Left cardiac atrium (tissue), 4 donors: Measurements from ENCODE around the gene UBXN6. TPM values are rescaled to one million over a fixed set of nuclear protein-coding genes. Genes with fewer than 3 reads are reported as not detected.
A peak's percentile ranks its signal among the peaks of the same experiment; 100 is the strongest.

Experiments used
- ATAC-seq, 2 donors: fragments of 200-7000 bp; cut with Tn5 transposase; one replicate each; pipeline ENCODE4 v1.9.1; 2020; ENCODE audit warnings: mild to moderate bottlenecking in 2 of 2, moderate library complexity in 2 of 2
- DNase-seq: peaks from one replicate; pipeline ENCODE4 v3.0.0-alpha.2; 2020
- intact Hi-C, 2 donors: fragments of 100-400 bp; cut with DNase I; formaldehyde crosslinking; loops; one replicate each; pipeline versions ENCODE4 v1.14.1 to v1.15.1; 2022 to 2023
- total RNA-seq, 2 donors: library from RNA; stranded (reverse); fragmentation: NEBNext Ultra II Directional; extraction: Animal tissue kit (Norgen Biotek cat#: 25700); gene quantifications; one replicate each; pipeline ENCODE4 v1.2.1, GENCODE V29; 2021
- donor health status: DM: no; HTN: yes; CAD: no.
- donor health status: DM: no; HTN: yes; CAD: no; lungs with severe emphysema.
- donor health status: DM: yes; HTN: yes; CAD: no.
- donor health status: Dilated cardiomyopathy.

Gene UBXN6
- total RNA-seq, 2 donors from 2014 or later: 96.9 to 101 TPM

DNA sequence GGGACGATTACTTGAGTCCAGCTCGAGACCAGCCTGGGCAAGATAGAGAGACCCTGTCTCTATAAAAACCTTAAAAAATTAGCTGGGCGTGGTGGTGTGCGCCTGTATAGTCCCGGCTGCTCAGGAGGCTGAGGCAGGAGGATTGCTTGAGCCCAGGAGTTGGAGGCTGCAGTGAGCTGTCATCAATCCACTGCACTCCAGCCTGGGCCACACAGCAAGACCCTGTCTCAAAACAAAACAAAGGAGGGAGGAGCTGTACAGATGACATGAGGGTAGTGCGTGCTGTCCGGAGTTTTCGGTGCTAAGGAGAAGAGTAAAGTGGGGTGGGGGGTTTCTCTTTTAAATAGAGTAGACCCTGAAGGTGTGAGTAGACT is 37.1 kb upstream of the UBXN6 start:
- ATAC-seq (no peak), DNase-seq (no peak)
- intact Hi-C loops: no loop called here

DNA sequence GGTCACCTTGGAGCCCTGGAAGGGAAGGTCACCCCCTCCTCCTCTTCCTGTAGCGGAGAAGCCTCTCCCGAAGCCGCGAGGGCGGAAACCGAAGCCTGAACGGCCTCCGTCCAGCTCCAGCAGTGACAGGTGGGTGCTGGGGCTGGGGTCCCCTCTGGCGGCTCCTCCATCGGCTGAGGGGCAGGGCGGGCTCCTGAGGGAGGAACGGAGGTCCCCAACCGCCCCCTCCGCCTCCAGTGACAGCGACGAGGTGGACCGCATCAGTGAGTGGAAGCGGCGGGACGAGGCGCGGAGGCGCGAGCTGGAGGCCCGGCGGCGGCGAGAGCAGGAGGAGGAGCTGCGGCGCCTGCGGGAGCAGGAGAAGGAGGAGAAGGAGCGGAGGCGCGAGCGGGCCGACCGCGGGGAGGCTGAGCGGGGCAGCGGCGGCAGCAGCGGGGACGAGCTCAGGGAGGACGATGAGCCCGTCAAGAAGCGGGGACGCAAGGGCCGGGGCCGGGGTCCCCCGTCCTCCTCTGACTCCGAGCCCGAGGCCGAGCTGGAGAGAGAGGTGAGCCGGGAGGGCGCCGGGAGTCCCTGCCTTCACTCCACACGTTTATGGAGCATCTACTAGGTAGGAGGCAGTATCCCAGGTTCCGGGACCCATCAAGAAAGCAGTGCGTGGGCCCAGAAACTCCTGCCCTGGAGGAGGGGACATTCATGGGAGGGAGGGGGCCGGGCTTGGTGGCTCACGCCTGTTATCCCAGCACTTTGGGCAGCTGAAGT is 36.5 kb upstream of the UBXN6 start:
- intact Hi-C loops: no loop called here

DNA sequence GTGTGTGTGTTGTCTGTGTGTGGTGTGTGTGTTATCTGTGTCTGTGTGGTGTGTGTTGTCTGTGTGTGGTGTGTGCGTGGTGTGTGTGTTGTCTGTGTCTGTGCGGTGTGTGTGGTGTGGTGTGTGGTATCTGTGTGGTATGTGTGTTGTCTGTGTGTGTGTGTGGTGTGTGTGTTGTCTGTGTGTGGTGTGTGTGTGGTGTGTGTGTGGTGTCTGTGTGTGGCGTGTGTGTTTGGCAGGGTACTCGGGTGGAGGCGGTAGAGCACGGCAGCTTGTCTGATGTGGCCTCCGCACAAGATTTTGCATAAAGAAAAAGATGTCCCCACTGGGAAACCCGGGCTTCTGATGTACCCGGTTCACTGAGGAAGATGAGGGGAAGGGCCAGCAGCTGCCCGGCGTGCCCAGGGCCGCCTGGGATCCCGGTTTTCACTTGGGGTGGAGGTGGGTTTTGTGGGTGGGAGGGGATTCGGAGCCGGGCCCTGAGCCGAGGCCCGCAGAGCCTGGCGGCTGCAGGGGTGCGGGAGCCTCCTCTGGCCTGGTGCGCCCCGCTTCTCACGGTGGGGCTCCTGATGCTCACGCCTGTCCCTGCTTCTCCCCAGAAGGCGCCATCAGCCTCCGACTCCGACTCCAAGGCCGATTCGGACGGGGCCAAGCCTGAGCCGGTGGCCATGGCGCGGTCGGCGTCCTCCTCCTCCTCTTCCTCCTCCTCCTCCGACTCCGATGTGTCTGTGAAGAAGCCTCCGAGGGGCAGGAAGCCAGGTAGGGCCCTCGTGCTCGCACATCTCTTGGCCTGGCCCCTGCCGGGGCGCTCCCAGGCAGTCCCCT is 35.7 kb upstream of the UBXN6 start:
- intact Hi-C loops: no loop called here
- no peak for ATAC-seq
- DNase-seq: no peak

More for the DNA sequence above, 36.5 kb upstream of the UBXN6 start:
- no peak for ATAC-seq
- no peak for DNase-seq

DNA sequence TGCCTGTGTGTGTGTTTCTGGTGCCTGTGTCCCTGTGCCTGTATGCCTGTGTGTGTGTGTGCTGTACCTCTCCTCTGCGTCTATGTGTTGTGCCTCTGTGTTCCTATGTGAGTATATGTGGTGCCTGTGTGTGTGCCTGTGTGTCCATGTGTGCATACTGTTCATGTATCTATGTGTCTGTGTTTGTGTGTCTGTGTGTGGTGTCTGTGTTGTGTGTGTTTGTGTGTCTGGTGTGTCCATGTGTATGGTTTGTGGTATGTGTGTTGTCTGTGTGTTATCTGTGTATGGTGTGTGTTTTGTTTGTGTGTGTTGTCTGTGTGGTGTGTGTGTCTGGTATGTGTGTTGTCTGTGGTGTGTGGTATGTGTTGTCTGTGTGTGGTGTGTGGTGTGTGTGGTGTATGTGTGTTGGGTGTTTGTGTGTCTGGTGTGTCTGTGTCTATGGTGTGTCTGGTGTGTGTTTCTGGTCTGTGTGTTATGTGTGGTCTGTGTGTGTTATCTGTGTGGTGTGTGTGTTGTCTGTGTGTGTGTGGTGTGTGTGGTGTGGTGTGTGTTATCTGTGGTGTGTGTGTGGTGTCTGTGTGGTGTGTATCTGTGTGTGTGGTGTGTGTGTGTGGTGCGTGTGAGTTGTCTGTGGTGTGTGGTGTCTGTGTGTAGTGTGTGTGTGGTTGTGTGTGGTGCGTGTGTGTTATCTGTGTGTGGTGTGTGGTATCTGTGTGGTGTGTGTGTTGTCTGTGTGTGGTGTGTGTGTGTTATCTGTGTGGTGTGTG is 34.9 kb upstream of the UBXN6 start:
- intact Hi-C loops: no loop called here
- ATAC-seq (no peak), DNase-seq (no peak)

DNA sequence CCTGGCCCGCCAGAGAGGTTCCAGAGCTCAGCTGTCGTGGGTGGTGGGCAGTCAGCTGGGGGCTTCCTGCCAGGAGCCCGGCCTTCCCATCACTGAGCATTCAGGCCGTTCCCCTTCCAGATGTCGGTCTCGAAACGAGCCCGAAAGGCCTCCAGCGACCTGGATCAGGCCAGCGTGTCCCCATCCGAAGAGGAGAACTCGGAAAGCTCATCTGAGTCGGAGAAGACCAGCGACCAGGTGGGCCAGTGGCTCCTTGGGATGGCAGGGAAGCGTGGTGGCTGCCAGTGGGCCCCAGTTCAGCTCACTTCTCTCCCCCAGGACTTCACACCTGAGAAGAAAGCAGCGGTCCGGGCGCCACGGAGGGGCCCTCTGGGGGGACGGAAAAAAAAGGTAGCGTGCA is 33.9 kb upstream of the UBXN6 start:
- intact Hi-C loops: no loop called here
- no peak for DNase-seq
- ATAC-seq: no peak

DNA sequence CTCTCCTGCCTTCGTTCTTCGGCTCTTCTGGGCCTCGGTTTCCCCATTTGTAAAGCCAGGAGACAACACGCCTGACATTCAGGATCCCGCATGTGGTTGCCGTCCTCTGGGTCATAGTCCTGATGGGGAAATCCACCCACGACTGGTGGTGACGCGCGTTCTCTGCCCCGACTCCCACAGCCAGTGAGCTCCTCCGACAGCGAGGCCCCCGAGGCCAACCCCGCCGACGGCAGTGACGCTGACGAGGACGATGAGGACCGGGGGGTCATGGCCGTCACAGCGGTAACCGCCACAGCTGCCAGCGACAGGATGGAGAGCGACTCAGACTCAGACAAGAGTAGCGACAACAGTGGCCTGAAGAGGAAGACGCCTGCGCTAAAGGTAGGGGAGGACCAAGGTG is 30.9 kb upstream of the UBXN6 start:
- intact Hi-C loops: no loop called here
- no peak for ATAC-seq
- DNase-seq: no peak

DNA sequence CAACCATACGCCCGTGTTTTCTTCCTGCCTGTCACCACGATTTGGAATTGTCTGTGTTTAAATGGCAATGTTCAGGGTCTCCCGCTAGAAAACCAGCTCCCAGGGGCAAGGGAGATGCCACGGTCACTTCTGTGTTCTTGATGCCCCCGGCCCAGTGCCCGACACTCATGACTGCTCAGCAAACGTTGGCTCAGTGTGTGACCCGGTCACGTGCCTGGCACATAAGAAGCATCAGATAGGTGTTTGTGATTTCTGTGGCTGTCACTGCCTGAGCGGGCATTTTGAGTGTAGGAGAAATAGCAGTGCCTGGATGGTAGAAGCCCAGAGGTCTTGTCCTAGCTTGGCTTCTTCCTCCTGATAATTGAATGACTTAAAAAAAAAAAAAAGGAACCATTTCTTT is 30.0 kb upstream of the UBXN6 start:
- DNase-seq: no peak
- intact Hi-C loops: no loop called here
- peak; percentile 66 to 69 for ATAC-seq

DNA sequence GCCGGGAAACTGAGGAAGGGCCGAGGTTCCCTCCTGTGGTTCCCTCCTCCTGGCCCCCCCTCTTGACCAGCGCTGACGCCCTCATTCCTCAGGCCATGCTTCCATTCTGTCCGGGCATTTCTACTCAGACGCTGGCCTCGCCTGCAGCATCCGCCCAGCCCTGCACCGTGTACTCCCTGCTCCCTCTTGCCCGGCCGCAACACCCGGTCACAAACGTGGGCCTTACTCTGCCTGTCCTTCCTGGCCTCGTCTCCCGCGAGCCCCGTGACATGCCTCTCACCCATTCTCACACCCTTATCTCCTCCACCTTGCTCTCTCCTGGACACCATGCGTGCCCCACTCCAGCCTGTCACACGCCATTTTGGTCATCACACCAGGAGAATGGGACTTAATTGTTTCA is 25.8 kb upstream of the UBXN6 start:
- DNase-seq: no peak
- intact Hi-C loops: no loop called here
- no peak for ATAC-seq

DNA sequence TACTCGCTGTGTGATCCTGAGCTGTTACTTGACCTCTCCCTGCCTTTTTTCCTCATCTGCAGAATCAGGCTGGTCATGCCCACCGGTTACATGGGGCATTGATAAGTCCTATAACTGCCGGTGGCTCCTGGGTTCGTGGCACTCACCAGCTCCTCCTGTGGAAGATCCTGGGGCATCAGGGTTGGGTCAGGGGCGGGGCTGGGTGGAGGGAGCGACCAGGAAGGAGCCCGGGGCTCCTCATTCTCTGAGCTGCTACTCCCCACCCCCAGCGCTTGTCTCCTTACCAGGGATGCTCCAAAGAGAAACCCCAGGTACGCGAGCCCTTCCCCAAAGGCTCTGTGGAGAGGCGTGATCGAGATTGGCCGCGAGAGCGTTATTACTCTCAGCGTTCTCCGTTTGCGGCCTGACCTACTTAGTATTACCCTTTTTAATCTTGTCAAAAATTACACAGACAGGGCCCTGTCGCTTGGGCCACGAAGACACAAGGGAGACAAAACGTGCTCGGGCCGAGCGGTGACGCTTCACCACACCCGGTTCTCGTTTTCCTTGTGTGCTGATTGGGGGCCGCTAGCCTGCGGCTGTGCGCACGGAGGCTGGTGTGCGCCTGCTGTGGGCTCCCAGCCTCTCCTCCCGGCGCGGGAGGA is 25.2 kb upstream of the UBXN6 start:
- ATAC-seq (no peak), DNase-seq (no peak)
- intact Hi-C loops: no loop called here

DNA sequence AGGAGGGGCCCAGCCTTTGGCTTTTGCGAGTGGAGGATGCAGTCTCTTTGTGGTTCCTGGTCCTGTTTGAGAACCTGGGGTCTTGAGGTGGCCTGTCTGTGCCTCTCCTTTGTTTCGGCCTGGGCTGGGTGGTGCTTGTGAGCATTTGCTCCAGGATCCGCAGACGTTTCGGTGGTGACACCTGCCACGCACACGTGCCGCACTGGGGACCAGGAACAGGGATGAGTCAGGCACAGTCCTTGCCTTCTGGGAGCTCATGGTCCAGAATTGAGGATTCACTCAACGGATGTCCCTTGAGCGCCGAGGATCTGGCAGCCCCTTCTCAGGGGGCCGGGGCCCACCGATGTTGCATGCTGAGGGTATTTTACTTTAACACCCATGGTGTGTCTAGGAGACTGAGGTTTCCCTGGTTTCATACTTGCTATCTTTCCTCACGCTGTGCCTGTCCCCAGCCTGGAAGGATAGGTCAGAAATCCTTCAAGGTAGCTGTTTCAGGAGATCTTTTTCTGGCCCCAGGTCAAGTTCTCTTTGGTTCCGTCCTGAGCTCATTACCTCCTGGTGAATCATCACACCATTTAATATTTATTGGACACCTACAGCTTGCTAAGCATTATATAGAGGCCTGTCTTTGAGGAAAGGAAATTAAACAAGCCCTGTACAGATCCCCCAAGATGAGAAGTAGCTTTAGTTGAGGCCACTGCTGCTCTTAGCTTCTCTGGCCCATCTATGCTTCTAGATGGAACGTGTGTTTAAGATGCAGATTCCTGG is 19.6 kb upstream of the UBXN6 start:
- no peak for ATAC-seq
- intact Hi-C loops: no loop called here
- DNase-seq: no peak

DNA sequence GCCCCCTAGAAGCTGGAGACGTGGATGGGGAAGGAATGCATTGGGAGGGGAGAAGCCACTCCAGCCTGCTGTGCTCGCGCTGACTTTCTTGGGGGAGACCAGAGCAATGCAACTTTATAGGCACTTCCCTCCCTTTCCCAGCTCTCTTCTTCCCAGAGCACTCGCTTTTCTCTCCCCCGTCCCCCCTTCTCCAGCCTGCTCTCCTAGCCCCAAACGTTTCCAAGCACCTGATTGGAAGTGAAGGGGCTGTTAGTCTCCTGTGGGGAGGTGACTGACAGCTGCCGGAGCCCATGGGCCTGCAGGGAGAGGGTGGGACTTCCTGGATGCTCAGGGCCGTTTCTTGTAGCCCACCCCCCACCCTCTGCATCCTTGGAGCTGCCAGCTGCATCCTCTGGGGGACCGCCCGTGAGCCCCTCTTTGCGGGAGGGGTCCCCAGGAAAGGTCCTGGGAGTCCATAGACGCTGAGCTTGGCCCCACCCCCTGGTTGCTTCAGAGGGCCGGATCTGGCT is 17.0 kb upstream of the UBXN6 start:
- DNase-seq: peak; percentile 35
- ATAC-seq: no peak
- intact Hi-C loops: no loop called here

DNA sequence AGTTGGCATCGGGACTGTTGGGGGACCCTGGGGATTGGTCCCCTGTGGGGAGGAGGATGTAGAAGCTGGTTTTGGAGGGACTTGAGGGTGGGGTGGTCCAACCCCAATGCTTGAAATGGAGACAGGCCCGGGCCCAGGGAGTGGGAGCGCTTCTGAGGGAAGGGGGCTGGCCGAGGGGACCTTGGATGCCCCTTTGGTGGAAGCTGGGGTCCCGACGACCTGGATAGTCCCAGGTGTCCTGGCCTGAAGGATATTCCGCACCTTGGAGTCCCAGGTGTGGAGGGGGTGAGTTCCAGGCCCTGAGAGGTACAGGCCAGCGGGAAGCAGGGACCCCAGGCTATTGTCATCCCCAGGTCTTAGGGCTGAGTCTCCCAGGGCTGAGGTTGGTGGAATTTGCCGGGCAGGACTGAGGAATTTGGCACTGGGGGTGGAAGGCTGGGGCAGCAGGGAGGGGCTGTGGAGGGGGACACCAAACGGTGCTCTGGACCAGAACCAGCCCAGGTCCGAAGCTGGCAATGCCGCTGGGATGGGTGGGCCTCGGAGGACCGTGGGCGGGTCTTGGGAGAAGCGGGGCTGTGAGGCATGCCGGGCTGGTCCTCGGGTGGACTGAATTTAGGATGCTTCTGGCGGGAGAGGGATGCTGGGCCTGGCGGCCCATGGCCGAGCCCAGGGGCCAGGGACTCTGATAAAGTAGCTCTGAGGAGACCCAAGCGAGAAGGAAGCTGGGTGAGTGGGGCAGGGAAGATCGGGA is 16.3 kb upstream of the UBXN6 start:
- DNase-seq: peak; percentile 32
- no peak for ATAC-seq
- intact Hi-C loops: no loop called here

DNA sequence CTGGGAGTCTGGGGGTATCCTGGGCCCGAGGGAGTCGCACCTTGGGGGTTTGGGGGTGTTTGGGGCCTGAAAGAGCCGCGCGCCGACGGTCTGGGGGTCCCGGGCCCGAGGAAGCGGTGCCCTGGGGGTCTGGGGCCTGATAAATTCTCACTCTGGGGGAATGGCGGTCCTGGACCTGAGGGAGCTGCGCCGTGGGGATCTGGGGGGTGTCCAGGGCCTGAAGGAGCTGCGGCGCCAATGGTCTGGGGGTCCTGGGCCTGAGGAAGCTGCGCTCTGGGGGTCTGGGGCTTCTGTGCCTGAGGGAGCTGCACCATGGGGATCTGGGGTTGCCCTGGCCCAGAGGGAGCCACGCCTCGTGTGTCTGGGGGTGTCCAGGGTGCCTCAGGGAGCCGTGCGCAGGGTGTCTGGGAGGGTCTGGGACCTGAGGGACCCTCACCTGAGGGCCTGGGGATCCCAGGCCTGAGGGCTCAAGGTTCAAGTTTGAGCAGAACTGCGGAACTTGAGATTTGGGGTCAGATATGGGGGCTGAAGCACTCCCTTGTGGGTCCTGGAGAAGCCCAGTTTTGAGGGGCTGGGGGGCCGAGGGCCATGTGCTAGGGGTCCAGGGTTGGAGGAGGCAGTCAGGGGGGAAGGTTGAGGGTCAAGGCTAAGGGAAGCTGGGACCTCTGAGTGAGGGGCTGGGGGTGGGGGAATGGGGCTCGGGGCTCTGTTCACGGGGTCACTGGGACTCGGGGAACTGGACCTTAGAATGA is 15.6 kb upstream of the UBXN6 start:
- DNase-seq (no peak), ATAC-seq (no peak)
- intact Hi-C loops: no loop called here

DNA sequence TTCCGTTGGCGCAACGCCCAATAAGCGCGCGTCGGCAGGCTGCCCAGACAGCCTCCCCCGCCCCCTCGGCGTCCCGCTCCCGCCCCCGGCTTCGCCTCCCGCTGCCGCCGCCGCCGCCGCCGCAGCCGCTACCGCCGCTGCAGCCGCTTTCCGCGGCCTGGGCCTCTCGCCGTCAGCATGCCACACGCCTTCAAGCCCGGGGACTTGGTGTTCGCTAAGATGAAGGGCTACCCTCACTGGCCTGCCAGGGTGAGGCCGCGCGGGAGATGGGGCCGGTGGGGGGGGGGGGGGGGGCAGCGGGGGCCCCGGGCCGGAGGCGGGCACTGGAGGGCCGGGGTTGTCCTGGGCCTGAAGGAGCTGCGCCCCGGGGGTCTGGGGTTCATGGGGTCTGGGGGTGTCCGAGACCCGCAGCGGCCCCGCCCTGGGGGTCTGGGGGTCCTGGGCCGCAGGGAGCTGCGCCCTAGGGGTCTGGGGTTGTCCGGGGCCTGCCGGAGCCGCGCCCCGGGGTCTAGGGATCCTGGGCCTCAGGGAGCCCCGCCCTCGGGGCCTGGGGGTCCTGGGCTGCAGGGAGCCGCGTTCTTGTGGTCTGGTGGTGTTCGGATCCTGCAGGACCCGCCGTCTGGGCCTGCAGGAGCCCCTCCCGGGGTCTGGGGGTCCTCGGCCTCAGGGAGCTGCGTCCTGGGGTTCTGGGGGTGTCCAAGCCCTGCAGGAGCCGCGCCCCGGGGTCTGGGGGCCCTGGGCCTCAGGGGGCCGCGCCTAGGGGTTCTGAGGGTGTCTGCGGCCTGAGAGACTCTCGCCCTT is 14.8 kb upstream of the UBXN6 start, which contains the start of gene HDGFL2:
TSS of gene HDGFL2 (plus strand) at position 124 of the 801 bp plus-strand sequence. CDS start at position 178, 54 bp downstream.
- DNase-seq: peak; percentile 39
- ATAC-seq: peak in 1 of 2 donors; percentile 1
- intact Hi-C loops: no loop called here

DNA sequence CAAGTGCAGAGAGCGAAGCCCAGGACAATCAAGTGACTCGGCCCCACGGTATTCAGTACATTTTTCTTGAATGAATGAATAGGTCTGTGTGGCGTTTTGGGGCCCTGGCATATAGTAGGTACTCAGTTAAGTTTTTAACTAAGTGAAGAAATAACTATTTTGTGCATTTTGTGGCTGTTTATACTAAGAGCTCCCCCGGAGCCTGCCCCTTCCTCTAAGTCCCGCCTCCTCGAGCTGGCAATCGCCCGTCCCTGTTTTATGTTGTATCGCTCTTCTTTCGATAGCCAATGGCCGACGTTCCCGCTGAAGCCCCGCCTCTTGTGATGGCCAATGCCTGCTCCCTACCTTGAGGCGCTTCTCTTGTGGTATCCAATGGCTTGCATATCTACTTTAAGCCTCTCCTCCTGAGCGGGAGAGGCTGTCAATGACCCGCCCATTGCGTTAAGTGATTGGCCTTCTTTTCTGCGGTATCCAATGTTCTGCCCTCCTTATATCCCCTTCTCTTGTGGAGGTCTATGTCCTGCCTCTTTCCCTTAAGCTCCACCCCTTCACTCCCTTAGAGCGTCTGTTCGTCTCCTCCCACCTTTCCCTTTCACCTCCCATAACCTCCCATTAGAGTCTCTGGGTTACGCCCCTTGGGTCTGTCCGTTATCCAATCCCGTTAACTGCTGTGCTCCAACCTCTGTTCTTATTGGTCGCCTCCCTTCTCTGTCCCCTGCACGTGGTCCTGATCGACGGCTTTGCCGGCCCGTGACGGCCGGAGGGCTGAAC is 14.0 kb upstream of the UBXN6 start:
- ATAC-seq: peak; percentile 95 to 97
- peak; percentile 98 for DNase-seq
- intact Hi-C loops: no loop called here

DNA sequence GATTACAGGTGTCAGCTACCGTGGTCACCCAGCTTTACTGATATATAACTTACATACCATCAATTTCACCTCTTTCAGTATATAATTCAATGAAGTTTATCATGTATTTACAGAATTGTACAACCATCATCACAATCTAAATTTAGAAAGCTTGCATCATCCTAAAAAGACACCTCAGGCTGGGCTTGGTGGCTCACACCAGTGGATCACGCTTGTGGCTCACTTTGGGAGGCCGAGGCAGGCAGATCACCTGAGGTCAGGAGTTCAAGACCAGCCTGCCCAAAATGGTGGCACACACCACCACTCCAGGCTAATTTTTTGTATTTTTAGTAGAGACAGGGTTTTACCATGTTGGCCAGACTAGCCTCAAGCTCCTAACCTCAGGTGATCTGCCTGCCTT is 10.2 kb upstream of the UBXN6 start:
- intact Hi-C loops: no loop called here
- ATAC-seq (no peak), DNase-seq (no peak)
